Liver (tissue), 9 donors: ENCODE measurements around the gene UFM1. TPM values are rescaled to one million over a fixed set of nuclear protein-coding genes. Genes with fewer than 3 reads are reported as not detected.

Experiments
- DNase-seq: peaks from one replicate; pipeline ENCODE4 v3.0.0-alpha.2; 2017; ENCODE audit warnings: low spot score
- H3K27ac ChIP-seq, 2 donors: one replicate each; pipeline ENCODE4 v1.7.0; 2013; ENCODE audit warnings: inconsistent platforms in 2 of 2, low read length in 2 of 2, control low read depth in 1 of 2, low read depth in 1 of 2, mild to moderate bottlenecking in 1 of 2
- H3K27me3 ChIP-seq, 4 donors: one replicate each; pipeline versions ENCODE4 v1.6.1 to v1.7.0; 2013; ENCODE audit warnings: low read length in 3 of 4, inconsistent platforms in 1 of 4, mild to moderate bottlenecking in 1 of 4, moderate library complexity in 1 of 4; ENCODE audit not compliant: control insufficient read depth in 4 of 4, insufficient read depth in 4 of 4
- H3K36me3 ChIP-seq, 4 donors: one replicate each; pipeline versions ENCODE4 v1.6.1 to v1.7.0; 2013; ENCODE audit warnings: low read length in 3 of 4, mild to moderate bottlenecking in 3 of 4, low read depth in 1 of 4, moderate library complexity in 1 of 4; ENCODE audit not compliant: control insufficient read depth in 4 of 4, insufficient read depth in 3 of 4
- H3K4me1 ChIP-seq, 4 donors: one replicate each; pipeline versions ENCODE4 v1.6.1 to v1.7.0; 2013; ENCODE audit warnings: low read length in 3 of 4, mild to moderate bottlenecking in 3 of 4, moderate library complexity in 1 of 4; ENCODE audit not compliant: control insufficient read depth in 4 of 4, insufficient read depth in 4 of 4
- H3K4me3 ChIP-seq, 3 donors: one replicate each; pipeline versions ENCODE4 v1.6.1 to v1.7.0; 2013; ENCODE audit warnings: low read length in 3 of 3, control low read depth in 1 of 3, low read depth in 1 of 3, mild to moderate bottlenecking in 1 of 3
- H3K9ac ChIP-seq, 2 donors: one replicate each; pipeline ENCODE4 v1.7.0; 2013; ENCODE audit warnings: low read length in 2 of 2, mild to moderate bottlenecking in 2 of 2, moderate library complexity in 2 of 2, control low read depth in 1 of 2, low read depth in 1 of 2
- H3K9me3 ChIP-seq, 4 donors: one replicate each; pipeline versions ENCODE4 v1.6.1 to v1.7.0; 2013; ENCODE audit warnings: low read length in 3 of 4; ENCODE audit not compliant: control insufficient read depth in 4 of 4
- ATF3 ChIP-seq: IDR thresholded peaks from 2 replicates; pipeline ENCODE4 v1.6.1; 2016; ENCODE audit warnings: antibody characterized with exemption
- CTCF ChIP-seq: fragments of 150-350 bp; IDR thresholded peaks from 2 replicates; pipeline ENCODE4 v1.5.1; 2017; ENCODE audit warnings: improper control_type of control experiment, low read depth, low read length; ENCODE audit not compliant: missing input control
- EGR1 ChIP-seq, 2 donors: IDR thresholded peaks; 2 replicates each; pipeline ENCODE4 v1.6.1; 2016 to 2018; ENCODE audit warnings: antibody characterized with exemption in 2 of 2, low read depth in 2 of 2
- FOXA1 ChIP-seq: IDR thresholded peaks from 2 replicates; pipeline ENCODE4 v1.6.1; 2016; ENCODE audit warnings: antibody characterized with exemption
- FOXA2 ChIP-seq: IDR thresholded peaks from 2 replicates; pipeline ENCODE4 v1.6.1; 2016; ENCODE audit warnings: antibody characterized with exemption
- GABPA ChIP-seq, 2 donors: IDR thresholded peaks in 1 of 2; conservative IDR thresholded peaks in 1 of 2; 2 replicates each; pipeline ENCODE4 v1.6.1; 2016; ENCODE audit warnings: antibody characterized with exemption in 2 of 2, mild to moderate bottlenecking in 1 of 2, moderate library complexity in 1 of 2
- HNF4G ChIP-seq: IDR thresholded peaks from 2 replicates; pipeline ENCODE4 v1.6.1; 2016; ENCODE audit warnings: antibody characterized with exemption
- JUND ChIP-seq, 2 donors: IDR thresholded peaks; 2 replicates each; pipeline ENCODE4 v1.6.1; 2016; ENCODE audit warnings: antibody characterized with exemption in 2 of 2
- NR2F2 ChIP-seq: IDR thresholded peaks from 2 replicates; pipeline ENCODE4 v1.6.1; 2016; ENCODE audit warnings: antibody characterized with exemption
- RAD21 ChIP-seq, 2 donors: IDR thresholded peaks; 2 replicates each; pipeline ENCODE4 v1.6.1; 2016; ENCODE audit warnings: antibody characterized with exemption in 2 of 2, mild to moderate bottlenecking in 2 of 2
- RXRA ChIP-seq, 2 donors: IDR thresholded peaks; 2 replicates each; pipeline ENCODE4 v1.6.1; 2017 to 2018; ENCODE audit warnings: antibody characterized with exemption in 2 of 2, mild to moderate bottlenecking in 1 of 2
- SP1 ChIP-seq: IDR thresholded peaks from 2 replicates; pipeline ENCODE4 v1.6.1; 2018; ENCODE audit warnings: antibody characterized with exemption, mild to moderate bottlenecking
- TAF1 ChIP-seq: conservative IDR thresholded peaks from 2 replicates; pipeline ENCODE4 v1.6.1; 2016; ENCODE audit warnings: antibody characterized with exemption, mild to moderate bottlenecking
- YY1 ChIP-seq: IDR thresholded peaks from 2 replicates; pipeline ENCODE4 v1.6.1; 2016; ENCODE audit warnings: antibody characterized with exemption, mild to moderate bottlenecking
- WGBS: extraction: QIAGEN DNeasy Blood & Tissue Kit; methylation state at CpG from one replicate; pipeline ENCODE4 v1.1.7; 2013; 5-methylcytosine and 5-hydroxymethylcytosine counted together
- polyA plus RNA-seq, 2 donors: library from polyadenylated mRNA; stranded (reverse) in 1 of 2; unstranded in 1 of 2; fragments of 200-250 nt in 1 of 2; fragments of >200 nt in 1 of 2; fragmentation: Nextera tagmentation in 1 of 2; extraction: Ambion mirVana in 1 of 2; gene quantifications; one replicate each; pipeline versions ENCODE4 v1.2.1 to v1.2.3, GENCODE V29; 2013 to 2015
- total RNA-seq, 2 donors: library from RNA; depleted of rRNA; stranded (reverse); fragments of >200 nt; gene quantifications; one replicate each; pipeline ENCODE4 v1.2.3, GENCODE V29; 2014
- TF ChIP-seq, protein P1 (sequence below): IDR thresholded peaks from 2 replicates; pipeline ENCODE4 v1.6.1; 2016; ENCODE audit warnings: antibody characterized with exemption, mild to moderate bottlenecking
- TF ChIP-seq, protein P2 (sequence below): IDR thresholded peaks from 2 replicates; pipeline ENCODE4 v1.6.1; 2016; ENCODE audit warnings: antibody characterized with exemption
- TF ChIP-seq, protein P3 (sequence below): IDR thresholded peaks from 2 replicates; pipeline ENCODE4 v1.6.1; 2016; ENCODE audit warnings: antibody characterized with exemption
- donor health status: healthy.
- donor health status: healthy.
- donor health status: healthy.
- donor health status: healthy.
- donor health status: healthy.

UFM1 gene
- total and polyA plus RNA-seq, 4 donors = 24.3 to 45.7 (median 32.4) TPM

- TF ChIP-seq, protein P1, sequence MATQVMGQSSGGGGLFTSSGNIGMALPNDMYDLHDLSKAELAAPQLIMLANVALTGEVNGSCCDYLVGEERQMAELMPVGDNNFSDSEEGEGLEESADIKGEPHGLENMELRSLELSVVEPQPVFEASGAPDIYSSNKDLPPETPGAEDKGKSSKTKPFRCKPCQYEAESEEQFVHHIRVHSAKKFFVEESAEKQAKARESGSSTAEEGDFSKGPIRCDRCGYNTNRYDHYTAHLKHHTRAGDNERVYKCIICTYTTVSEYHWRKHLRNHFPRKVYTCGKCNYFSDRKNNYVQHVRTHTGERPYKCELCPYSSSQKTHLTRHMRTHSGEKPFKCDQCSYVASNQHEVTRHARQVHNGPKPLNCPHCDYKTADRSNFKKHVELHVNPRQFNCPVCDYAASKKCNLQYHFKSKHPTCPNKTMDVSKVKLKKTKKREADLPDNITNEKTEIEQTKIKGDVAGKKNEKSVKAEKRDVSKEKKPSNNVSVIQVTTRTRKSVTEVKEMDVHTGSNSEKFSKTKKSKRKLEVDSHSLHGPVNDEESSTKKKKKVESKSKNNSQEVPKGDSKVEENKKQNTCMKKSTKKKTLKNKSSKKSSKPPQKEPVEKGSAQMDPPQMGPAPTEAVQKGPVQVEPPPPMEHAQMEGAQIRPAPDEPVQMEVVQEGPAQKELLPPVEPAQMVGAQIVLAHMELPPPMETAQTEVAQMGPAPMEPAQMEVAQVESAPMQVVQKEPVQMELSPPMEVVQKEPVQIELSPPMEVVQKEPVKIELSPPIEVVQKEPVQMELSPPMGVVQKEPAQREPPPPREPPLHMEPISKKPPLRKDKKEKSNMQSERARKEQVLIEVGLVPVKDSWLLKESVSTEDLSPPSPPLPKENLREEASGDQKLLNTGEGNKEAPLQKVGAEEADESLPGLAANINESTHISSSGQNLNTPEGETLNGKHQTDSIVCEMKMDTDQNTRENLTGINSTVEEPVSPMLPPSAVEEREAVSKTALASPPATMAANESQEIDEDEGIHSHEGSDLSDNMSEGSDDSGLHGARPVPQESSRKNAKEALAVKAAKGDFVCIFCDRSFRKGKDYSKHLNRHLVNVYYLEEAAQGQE = no peak
Observed at GRCh38 chr13:38301236-38301635, 48.4 kb upstream of the UFM1 start (continued).

DNA sequence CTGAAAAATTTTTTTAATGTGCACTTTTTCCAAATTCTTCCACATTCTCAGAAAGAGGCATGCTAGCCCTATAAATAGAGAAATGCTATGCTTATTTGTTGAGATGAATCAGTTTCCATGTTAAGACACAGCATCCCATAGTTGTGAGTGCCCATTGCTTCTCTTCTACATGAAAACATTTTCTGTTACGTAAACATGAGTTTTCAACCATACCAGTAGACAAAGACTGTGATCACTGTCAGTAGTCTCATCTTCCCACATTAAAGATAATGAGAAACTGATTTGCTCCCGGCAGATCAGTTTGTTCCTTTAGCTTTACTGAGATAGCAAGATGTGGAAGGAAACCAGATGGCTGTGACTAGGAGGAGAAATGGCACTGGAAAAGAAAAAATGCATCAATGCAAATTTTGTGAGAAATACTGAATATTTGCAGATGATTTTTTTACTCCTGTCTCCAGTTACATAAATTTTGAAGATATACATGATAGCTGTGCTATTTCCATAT, 45.8 kb upstream of the UFM1 start:
- Histone ChIP-seq H3K4me1 (no peaks in the 10 kb centered on the region), H3K9me3 (no peaks in the 10 kb centered on the region), H3K9ac (no peak overlapping the region), H3K27ac (no peak overlapping the region), H3K4me3 (no peak overlapping the region), H3K36me3 (no peaks in the 10 kb centered on the region), H3K27me3 (no peaks in the 10 kb centered on the region)
- DNase-seq = no peak
- TF ChIP-seq, protein P2, sequence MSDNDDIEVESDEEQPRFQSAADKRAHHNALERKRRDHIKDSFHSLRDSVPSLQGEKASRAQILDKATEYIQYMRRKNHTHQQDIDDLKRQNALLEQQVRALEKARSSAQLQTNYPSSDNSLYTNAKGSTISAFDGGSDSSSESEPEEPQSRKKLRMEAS = no peak
- TF ChIP-seq YY1 (no peak), JUND (IDR thresholded peaks at IDR 0.05) (no peak), GABPA (IDR thresholded peaks at IDR 0.05 in 1 of 2, conservative IDR thresholded peaks at IDR 0.05 in 1 of 2) (no peak), RAD21 (IDR thresholded peaks at IDR 0.05) (no peak), ATF3 (no peak), CTCF (no peak), TAF1 (no peak), FOXA2 (no peak), FOXA1 (no peak), SP1 (no peak), NR2F2 (no peak), RXRA (IDR thresholded peaks at IDR 0.05) (no peak), EGR1 (IDR thresholded peaks at IDR 0.05; ENCODE audit: low read depth in 2 of 2) (no peak), HNF4G (no peak)
- TF ChIP-seq, protein P3, sequence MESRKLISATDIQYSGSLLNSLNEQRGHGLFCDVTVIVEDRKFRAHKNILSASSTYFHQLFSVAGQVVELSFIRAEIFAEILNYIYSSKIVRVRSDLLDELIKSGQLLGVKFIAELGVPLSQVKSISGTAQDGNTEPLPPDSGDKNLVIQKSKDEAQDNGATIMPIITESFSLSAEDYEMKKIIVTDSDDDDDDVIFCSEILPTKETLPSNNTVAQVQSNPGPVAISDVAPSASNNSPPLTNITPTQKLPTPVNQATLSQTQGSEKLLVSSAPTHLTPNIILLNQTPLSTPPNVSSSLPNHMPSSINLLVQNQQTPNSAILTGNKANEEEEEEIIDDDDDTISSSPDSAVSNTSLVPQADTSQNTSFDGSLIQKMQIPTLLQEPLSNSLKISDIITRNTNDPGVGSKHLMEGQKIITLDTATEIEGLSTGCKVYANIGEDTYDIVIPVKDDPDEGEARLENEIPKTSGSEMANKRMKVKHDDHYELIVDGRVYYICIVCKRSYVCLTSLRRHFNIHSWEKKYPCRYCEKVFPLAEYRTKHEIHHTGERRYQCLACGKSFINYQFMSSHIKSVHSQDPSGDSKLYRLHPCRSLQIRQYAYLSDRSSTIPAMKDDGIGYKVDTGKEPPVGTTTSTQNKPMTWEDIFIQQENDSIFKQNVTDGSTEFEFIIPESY = no peak
- TF ChIP-seq, protein P1 = no peak
- 46% methylated on average over 2 of the region's 2 CpGs for WGBS
